NCI-H1092 treated with DMSO at 0.1 percent for 48 hours (cell line): ENCODE measurements around the gene CHSY1.

Experiments used
- DNase-seq: peaks from one replicate; lab custom pipeline; 2025; lab: John Stamatoyannopoulos, UW

The CHSY1 gene

DNA sequence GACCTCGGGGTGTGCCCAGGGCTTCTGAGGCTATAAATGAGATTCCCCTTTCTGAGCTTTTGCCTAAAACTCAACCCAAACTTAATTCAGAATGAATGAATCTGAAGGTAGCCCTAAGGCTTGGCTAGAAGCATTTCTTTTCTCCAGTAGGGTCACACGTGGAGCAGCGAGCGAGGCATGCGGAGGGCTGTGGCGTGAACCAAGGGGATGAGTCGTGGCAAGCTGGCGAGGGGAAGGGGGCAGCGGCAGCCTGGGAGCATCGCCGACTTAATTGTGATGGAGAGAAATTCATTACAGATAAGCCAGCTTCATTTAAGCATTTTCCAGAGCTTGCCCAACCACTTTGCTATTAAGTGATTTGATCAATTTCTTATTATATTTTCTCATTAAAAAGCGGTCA lies 79.9 kb downstream of the CHSY1 start:
- DNase-seq, result no peak

GRCh38 chr15:101170568-101171350 lies 81.1 kb downstream of the CHSY1 start:
- no peak for DNase-seq

DNA sequence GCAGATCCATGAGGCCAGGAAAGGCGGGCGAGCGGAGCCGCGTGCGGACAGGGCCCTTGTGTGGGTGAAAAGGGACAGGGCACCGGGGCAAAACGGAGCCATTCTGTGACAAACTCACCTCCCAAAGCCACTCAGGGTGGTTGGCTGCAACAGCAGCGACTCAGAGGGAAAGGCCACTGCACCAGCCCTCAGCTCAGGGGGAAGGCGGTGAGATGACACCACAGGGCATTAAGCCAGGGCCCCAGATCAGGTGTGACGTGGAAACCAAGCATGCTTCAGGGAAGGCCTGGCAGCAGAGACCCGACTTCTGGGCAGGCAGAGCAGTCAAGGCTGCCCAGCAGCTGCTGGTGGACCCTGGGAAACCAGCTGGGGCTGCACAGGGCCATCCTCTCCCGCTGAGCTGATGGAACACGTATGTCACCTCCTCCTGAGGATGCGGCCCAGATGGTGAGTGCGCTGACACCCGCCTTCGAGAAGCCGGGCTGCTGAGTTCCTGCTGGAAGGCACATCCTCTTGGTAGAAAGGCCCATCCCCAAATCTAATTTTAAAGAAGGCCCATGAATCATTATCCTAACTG lies 82.3 kb downstream of the CHSY1 start:
- no peak for DNase-seq

- no peak for DNase-seq
Measured at GRCh38 chr15:101168898-101169494, 82.9 kb downstream of the CHSY1 start.

DNA sequence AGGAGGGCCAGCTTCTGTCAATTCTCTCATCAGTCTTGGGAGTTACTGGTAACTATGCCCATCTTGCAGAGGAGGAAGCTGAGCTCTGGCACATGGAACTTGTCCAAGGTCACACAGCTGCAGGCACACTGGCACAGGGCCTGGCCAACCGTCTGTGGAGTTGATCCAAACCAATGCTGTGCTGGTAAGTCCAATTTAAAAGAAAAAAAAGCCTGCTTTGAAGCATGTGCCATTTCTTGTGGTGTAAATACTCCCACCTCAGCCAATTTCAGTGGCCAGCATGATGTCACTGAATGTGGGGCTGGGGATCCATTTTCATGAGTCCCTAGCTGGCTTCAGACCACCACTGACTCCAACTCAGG lies 83.4 kb downstream of the CHSY1 start:
- DNase-seq, result no peak

DNA sequence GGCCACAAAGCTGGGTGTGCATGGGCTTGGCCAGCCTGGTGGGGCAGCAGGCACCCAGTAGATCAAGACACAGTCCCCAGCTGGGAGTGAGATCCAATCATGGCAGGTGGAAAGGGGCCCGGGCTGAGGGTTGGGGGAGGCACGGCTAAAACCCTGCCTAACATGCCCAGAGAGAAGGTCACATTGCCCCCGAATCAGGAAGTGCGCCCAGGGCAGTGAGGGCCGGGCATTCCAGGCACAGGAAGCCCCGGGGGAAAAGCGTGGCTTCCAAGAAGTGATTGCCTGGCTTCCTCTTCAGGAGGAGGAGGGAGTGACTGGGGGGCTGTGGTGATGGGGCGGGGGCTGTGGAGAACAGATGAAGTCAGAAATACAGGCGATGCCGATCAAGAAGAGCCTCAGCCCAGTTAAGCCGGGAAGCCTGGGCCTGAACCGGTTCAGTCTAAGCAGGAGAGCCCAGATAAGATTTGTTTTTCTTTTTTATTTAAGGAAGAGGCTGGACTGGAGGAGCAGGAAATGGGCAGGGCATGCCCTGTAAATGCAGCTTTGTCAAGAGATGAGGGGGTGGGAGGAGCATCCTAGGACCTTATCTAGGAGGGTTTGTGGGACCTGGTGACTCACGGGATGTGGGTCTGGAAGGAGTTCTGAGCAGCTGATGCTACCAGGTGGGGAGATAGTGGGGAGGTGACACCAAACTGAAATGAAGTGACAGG lies 83.9 kb downstream of the CHSY1 start:
- no peak for DNase-seq

DNA sequence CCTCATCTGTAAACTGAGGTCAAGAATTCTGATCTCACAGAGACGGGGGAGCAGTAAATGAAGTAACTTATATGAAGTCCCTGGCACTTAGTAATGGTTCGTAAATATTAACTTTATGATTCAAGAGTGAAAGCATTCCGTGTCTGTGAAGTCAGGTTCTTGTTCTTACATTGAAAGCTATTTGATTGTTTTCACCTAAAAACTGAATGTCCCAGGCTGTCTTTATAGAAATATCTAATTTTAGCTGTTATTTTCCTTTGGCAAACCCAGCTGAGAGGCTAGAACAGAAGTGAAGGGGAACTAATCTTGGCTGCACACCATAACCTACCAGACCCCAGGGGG lies 84.5 kb downstream of the CHSY1 start:
- no peak for DNase-seq

GRCh38 chr15:101165905-101166471 lies 85.9 kb downstream of the CHSY1 start:
- DNase-seq, result no peak

DNA sequence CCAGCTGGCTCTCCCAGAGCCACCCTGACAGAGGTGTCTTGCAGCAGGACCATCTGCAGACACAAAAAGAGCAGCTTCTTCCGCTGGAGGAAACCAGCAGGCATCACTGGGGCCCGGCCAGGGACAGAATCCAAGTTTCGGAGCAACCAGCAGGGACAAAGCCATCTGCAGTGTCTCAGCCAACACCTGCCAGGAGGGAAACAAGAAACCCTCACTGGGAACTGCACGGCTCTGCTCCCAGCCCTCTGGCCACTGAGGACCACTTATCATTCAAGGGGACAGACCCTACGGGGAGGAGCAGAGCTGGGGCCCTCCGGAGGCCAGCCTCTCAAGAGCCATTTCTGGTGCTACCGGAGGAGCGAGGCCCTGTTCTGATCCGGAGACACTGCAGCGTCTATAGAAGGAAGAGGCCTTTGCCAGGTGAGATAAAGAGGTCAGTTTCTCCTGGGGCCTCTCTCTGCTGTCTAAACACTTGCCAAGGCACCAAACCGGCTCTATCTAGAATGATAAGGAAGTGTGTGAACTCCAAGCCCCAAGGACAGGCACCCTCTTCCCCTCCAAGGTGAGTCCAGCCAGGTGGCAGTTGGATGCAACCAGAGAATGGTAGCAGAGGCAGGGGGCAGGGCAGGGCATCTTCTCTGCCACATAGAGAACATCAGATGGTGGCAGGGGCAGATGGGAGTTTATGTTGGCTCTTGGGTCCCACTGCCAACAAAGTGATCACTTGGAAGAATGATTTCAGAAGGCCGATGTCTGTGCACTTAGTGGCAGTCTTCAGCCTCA lies 89.0 kb downstream of the CHSY1 start:
- DNase-seq, result peak; percentile 63

DNA sequence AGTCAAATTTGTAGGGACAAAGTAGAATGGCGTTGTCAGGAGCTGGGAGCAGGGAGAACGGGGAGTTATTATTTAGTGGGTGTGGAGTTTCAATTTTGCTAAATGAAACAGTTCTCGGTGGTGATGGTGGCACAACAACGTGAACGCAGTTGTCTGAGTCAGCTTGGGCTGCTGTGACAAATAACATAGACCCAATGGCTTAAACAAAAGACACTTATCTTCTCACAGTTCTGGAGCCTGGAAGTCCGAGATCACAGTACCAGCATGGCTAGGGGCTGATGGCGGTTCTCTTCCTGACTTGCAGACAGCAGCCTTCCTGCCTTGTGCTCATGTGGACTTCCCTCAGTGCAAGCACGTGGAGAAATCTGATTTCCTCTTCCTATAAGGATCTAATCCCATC lies 90.2 kb downstream of the CHSY1 start:
- DNase-seq, result no peak

DNA sequence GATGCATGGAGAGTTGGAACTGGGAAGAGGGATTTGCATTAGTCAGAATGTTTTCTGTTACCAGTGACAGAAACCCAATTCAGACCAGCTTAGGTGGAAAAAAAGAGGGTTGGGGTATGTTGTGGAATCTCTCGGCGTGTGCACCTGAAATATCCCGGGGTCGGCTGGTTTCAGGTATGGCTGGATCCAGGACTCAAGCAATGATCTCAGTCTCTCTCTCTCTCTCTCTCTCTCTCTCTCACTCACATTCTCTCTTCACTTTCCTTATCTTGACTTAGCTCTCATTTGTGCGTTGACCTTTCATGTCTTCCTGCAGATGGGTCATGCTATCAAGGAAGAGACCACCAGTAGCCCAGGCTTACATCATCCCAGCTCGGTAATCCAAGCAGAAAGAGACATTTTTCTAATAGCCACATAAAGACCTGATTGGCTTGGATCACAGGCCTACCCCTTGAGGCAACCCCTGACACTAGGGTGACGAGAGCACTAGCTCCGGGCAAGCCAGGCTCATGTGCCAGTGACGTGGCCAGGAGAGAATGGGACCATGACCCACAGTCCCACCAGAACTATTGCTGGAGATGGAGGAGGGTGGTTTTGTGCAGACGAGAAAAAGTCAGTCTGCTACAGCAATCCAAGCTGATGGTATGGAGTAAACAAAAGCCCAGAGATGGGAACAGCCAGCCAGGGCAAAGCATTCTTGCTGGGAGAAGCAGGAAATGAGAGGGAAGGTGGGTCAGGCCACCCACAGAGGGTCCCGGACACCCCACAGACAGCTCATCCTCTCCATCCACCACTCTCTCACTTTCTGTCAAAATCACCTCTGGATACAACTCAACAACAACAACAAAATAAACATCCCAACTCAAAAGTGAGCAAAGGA lies 91.7 kb downstream of the CHSY1 start:
- DNase-seq, result no peak

GRCh38 chr15:101159096-101159935 lies 92.5 kb downstream of the CHSY1 start:
- no peak for DNase-seq

- no peak for DNase-seq
Measured at GRCh38 chr15:101158166-101159095, 93.4 kb downstream of the CHSY1 start.

- no peak for DNase-seq
Measured at GRCh38 chr15:101157721-101158120, 94.1 kb downstream of the CHSY1 start.

- DNase-seq, result no peak
Measured at GRCh38 chr15:101156509-101157159, 95.2 kb downstream of the CHSY1 start.

GRCh38 chr15:101156061-101156460 lies 95.8 kb downstream of the CHSY1 start:
- DNase-seq, result no peak

- no peak for DNase-seq
Measured at GRCh38 chr15:101153801-101154656, 97.8 kb downstream of the CHSY1 start.
